AG09309 (cell line): ENCODE data around the gene ITGA11.

ENCODE experiments used
- DNase-seq: peaks from one replicate; pipeline ENCODE4 v3.0.0-alpha.2; 2010; ENCODE audit warnings: low read depth
- H3K4me3 ChIP-seq: 2 replicates; pipeline ENCODE4 v1.5.1; 2011; ENCODE audit warnings: mild to moderate bottlenecking, low read depth, low read length, moderate library complexity; ENCODE audit not compliant: control insufficient read depth
- TF ChIP-seq, protein P1 (sequence below): IDR thresholded peaks from 2 replicates; pipeline ENCODE4 v1.5.1; 2011; ENCODE audit warnings: mild to moderate bottlenecking, low read depth, low read length, inconsistent platforms; ENCODE audit not compliant: insufficient read depth, control insufficient read depth; ENCODE audit errors: missing control alignments

Gene ITGA11

GRCh38 chr15:68362537-68363126 lies 69.3 kb downstream of the ITGA11 start:
- TF ChIP-seq, protein P1, sequence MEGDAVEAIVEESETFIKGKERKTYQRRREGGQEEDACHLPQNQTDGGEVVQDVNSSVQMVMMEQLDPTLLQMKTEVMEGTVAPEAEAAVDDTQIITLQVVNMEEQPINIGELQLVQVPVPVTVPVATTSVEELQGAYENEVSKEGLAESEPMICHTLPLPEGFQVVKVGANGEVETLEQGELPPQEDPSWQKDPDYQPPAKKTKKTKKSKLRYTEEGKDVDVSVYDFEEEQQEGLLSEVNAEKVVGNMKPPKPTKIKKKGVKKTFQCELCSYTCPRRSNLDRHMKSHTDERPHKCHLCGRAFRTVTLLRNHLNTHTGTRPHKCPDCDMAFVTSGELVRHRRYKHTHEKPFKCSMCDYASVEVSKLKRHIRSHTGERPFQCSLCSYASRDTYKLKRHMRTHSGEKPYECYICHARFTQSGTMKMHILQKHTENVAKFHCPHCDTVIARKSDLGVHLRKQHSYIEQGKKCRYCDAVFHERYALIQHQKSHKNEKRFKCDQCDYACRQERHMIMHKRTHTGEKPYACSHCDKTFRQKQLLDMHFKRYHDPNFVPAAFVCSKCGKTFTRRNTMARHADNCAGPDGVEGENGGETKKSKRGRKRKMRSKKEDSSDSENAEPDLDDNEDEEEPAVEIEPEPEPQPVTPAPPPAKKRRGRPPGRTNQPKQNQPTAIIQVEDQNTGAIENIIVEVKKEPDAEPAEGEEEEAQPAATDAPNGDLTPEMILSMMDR: no peak
- no peak overlapping the region for H3K4me3 ChIP-seq
- no peak for DNase-seq

DNA sequence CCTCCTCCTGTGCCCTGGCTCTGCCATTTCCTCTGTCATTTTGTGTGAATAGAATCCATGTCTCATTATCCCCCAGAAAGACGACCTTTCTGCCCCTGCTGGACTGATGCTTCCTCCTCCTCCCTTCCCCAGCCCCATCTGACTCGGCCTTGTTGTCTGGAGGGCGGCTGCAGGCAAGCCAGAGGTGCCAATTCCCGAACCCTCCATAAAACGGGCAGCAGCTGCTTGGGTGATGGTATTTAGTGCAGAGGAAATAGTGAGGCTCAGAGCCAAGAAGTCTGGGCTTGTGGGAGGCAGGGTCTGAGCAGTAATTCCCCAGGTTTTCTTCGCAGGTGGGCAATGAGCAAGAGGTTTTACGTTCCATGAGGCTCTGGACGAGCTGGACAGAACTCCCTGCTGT lies 71.2 kb downstream of the ITGA11 start:
- TF ChIP-seq, protein P1: no peak
- H3K4me3 ChIP-seq: no peak overlapping the region
- DNase-seq: no peak

DNA sequence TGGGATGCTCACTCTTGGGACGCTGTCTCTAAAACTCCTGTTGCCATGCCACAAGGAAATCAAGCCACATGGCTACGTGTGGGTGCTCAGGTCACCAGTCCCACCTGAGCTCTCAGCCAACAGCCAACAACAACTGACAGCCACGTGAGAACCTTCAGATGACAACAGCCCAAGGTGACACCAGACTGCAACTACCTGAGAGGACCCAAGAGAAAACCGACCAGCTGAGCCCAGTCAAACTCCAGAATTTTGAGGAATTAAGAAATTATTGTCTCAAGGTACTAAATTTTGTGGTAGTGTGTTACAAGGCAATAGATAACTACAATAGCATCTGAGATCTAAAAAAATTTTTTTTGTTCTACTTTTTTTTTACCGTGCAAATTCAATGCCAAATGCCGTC lies 75.2 kb downstream of the ITGA11 start:
- no peak overlapping the region for H3K4me3 ChIP-seq
- TF ChIP-seq, protein P1: no peak
- DNase-seq: no peak

DNA sequence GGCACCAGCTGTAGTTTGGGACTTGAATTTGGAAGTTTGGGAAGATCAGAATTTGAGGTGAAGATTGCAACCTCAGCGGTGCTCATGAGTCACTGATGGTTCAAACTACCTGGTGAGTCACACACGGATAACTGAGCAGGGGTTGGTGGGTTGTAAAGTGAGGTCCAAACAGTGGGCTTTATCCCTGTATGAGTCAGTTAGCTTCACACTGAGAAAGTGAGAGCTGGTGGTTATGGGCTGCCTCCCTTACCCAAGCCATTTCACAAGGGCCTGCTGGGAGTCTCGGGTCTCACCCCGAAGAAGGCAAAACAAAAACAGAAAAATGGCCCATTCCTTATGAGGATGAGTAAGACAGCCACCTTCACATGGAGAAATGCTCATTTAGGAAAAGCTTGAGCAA lies 77.0 kb downstream of the ITGA11 start:
- DNase-seq: peak; percentile 96
- no peak overlapping the region for H3K4me3 ChIP-seq

GRCh38 chr15:68354268-68354667 lies 77.7 kb downstream of the ITGA11 start:
- H3K4me3 ChIP-seq: no peak overlapping the region
- TF ChIP-seq, protein P1: no peak
- no peak for DNase-seq

More for the DNA sequence above, 77.0 kb downstream of the ITGA11 start:
- TF ChIP-seq, protein P1: no peak

DNA sequence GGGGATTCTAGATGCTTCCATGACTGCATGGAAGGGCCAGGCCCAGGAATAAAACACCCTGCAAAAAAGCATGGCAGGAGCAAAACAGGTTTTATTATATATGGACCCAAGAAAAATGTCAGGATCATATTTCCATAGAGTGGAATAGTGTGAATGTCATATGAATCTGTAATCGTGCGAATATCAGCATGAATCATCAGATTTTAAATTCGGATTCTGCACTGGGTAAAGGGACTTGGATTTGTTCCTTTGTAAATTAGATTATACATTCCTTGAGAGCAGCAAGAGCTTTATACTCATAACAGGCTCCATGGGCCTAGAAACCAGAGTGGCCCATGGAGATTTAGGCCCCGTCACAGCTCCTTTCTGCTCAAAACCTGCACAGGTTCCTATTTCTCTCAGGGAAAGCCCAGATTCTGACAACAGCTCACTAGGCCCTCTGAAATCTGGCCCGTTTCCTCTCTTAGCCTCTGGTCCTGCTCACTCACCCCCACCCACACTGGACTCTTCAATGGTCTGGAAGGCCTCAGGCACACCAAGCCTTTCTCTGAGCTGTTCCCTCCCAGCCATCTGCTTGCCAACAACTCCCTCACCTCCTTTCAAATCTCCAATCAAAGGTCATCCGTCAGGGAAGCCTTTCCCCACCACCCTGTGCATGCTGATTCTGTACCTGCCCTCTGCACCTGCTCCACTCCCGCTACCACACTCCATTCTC lies 78.4 kb downstream of the ITGA11 start:
- TF ChIP-seq, protein P1: no peak
- no peak overlapping the region for H3K4me3 ChIP-seq
- no peak for DNase-seq
